Adrenal gland (tissue), 12 donors: ENCODE measurements around the gene RNF220. TPM values are rescaled to one million over a fixed set of nuclear protein-coding genes. Genes with fewer than 3 reads are reported as not detected.

ENCODE experiments used
- DNase-seq, 7 donors: peaks; one replicate each; pipeline ENCODE4 v3.0.0-alpha.2; 2019 to 2020
- H3K27ac ChIP-seq, 5 donors: fragments of 200-600 bp; sonication (generic) in 4 of 5; 1 replicate in 3 of 5; 2 replicates in 2 of 5; pipeline versions ENCODE4 v1.5.1 to v1.8.0; 2016 to 2020; ENCODE audit warnings: mild to moderate bottlenecking in 1 of 5
- H3K27me3 ChIP-seq: fragments of 200-600 bp; 2 replicates; pipeline ENCODE4 v1.8.0; 2021
- H3K36me3 ChIP-seq, 2 donors: fragments of 200-600 bp; replicated peaks in 1 of 2; 1 replicate in 1 of 2; 2 replicates in 1 of 2; pipeline versions ENCODE4 v1.5.1 to v1.8.0; 2018 to 2022
- H3K4me1 ChIP-seq, 2 donors: fragments of 200-600 bp; replicated peaks in 1 of 2; 1 replicate in 1 of 2; 2 replicates in 1 of 2; pipeline versions ENCODE4 v1.5.1 to v1.8.0; 2018 to 2021
- H3K4me3 ChIP-seq, 4 donors: fragments of 200-600 bp; sonication (generic) in 3 of 4; one replicate each; pipeline ENCODE4 v1.5.1; 2016 to 2018
- H3K9me3 ChIP-seq, 3 donors: fragments of 200-600 bp; sonication (generic) in 1 of 3; replicated peaks in 1 of 3; 1 replicate in 2 of 3; 2 replicates in 1 of 3; pipeline versions ENCODE4 v1.5.1 to v1.8.0; 2016 to 2021
- CTCF ChIP-seq, 6 experiments: fragments of 450-650 bp in 4 of 6; fragments of 200-600 bp in 2 of 6; sonication (generic) in 1 of 6; IDR thresholded peaks; 1 replicate in 5 of 6; 2 replicates in 1 of 6; pipeline versions ENCODE4 v1.5.1 to v1.8.0; 2016 to 2021; ENCODE audit warnings: antibody characterized with exemption in 6 of 6, mild to moderate bottlenecking in 2 of 6, moderate library complexity in 1 of 6
- POLR2A ChIP-seq, 2 donors: fragments of 450-650 bp; IDR thresholded peaks; one replicate each; pipeline ENCODE4 v1.6.1; 2017; ENCODE audit warnings: antibody characterized with exemption in 2 of 2, mild to moderate bottlenecking in 2 of 2, moderate library complexity in 1 of 2
- WGBS, 4 donors: extraction: QIAGEN DNeasy Blood & Tissue Kit in 2 of 4; methylation state at CpG; one replicate each; pipeline versions ENCODE4 v1.1.5 to v1.1.7; 2013 to 2017; 5-methylcytosine and 5-hydroxymethylcytosine counted together
- intact Hi-C, 2 donors: fragments of 100-400 bp; cut with DNase I; formaldehyde crosslinking; loops; one replicate each; pipeline versions ENCODE4 v1.14.1 to v1.15.0; 2022 to 2023
- polyA plus RNA-seq, 3 donors: library from polyadenylated mRNA; stranded (reverse); fragments of 200-250 nt in 2 of 3; fragments of 350-450 nt in 1 of 3; fragmentation: Illumina TruSeq in 1 of 3; extraction: RNeasy Lipid Tissue Mini Kit (QIAGEN cat#74804) in 1 of 3; gene quantifications; one replicate each; pipeline ENCODE4 v1.2.3, GENCODE V29; 2013 to 2014
- total RNA-seq, 9 donors: library from RNA; depleted of rRNA in 4 of 9; stranded (reverse); fragments of >200 nt in 4 of 9; fragments of 120-200 nt in 1 of 9; fragmentation: NEBNext Ultra II Directional in 1 of 9; extraction: Animal tissue kit (Norgen Biotek cat#: 25700) in 1 of 9; gene quantifications; one replicate each; pipeline versions ENCODE4 v1.1.0 to v1.2.4, GENCODE V29; 2013 to 2023
- donor health status: healthy with polysubstance abuse.
- donor health status: Bipolar disorder and iron deficiency.
- donor health status: DM: yes; HTN: yes; CAD: no.
- donor health status: DM: no; HTN: no; CAD: no.
- donor health status: DM: no; HTN: no; CAD: no.
- donor health status: DM: yes; HTN: yes; CAD: no.

Gene RNF220
- total and polyA plus RNA-seq, 12 donors = 36.3 to 150 (median 66.5) TPM

- WGBS, 4 donors = 91 to 100% (median 93%) methylated on average over 1 to 6 of the region's 6 CpGs
- Histone ChIP-seq H3K4me3 (no peak overlapping the region), H3K27me3 (no peaks in the 10 kb centered on the region), H3K36me3 (no peaks in the 10 kb centered on the region), H3K4me1 (peaks cover 8 to 9% of the 10 kb centered on the region in 2 donors), H3K9me3 (no peaks in the 10 kb centered on the region), H3K27ac (no peak overlapping the region)
- TF ChIP-seq POLR2A (IDR thresholded peaks at IDR 0.05) (no peak), CTCF (IDR thresholded peaks at IDR 0.05) (no peak)
- intact Hi-C loops = loop anchor here in 1 of 2 donors (5.0 kb wide), 1 partner anchor 38 kb away; no protein-coding TSS in a partner anchor
- DNase-seq = no peak
Measured at GRCh38 chr1:44613941-44614340, 208.9 kb downstream of the RNF220 start.

GRCh38 chr1:44616284-44616990 lies 211.4 kb downstream of the RNF220 start:
- DNase-seq = no peak
- no peak overlapping the region for H3K27ac ChIP-seq
- WGBS, 4 donors = 67 to 83% (median 81%) methylated on average over 3 to 4 of the region's 4 CpGs
- H3K9me3 ChIP-seq = no peaks in the 10 kb centered on the region
- H3K36me3 ChIP-seq = no peaks in the 10 kb centered on the region
- H3K27me3 ChIP-seq = no peaks in the 10 kb centered on the region
- intact Hi-C loops = no loop called here
- no peak for TF ChIP-seq POLR2A (IDR thresholded peaks at IDR 0.05)
- no peak overlapping the region for H3K4me3 ChIP-seq
- H3K4me1 ChIP-seq = peaks cover 8 to 9% of the 10 kb centered on the region in 2 donors

DNA sequence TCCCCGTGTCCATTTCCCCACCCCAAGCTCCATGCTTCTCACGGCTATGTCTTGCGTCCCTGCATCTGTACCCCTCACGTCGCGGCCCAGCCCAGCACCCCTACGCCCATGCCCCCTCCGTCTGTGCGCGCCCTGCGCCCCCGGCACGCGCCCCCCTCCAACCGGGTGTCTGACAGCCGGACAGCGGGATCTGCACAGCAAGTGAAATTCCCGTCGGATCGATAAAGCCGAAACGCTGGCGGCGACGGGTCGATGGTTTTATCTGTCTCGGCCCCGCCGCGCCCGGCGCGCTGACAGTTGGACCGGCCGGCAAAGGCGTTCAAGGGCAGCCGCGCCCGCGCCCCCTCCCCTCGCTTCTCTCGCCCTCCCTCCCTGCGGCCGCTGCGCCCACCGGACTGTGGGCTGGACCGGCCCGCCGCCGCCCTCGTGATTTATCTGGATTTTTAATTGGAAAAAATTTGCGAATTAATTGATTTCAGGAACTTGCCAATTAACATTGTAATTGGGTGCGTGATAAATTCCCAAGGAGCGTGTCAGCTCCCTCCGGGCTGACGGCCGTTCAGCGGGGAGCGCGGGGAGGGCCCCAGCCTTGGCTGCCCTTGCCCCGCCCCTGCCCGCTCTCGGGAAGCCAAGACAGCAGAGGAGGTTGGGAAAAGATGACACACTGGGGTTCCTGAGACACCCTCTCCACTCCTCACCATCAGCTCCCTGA lies 212.1 kb downstream of the RNF220 start:
- peak in 5 of 7 donors; percentile 46 to 77 (median 65) for DNase-seq
- Histone ChIP-seq H3K9me3 (no peaks in the 10 kb centered on the region), H3K27ac (no peak overlapping the region), H3K4me1 (peaks cover 8 to 9% of the 10 kb centered on the region in 2 donors), H3K36me3 (no peaks in the 10 kb centered on the region), H3K27me3 (no peaks in the 10 kb centered on the region), H3K4me3 (peak overlapping the region in 2 of 4 donors; percentile 11 to 62)
- TF ChIP-seq POLR2A (IDR thresholded peaks at IDR 0.05) (no peak), CTCF (IDR thresholded peaks at IDR 0.05) (no peak)
- 16 to 27% (median 21%) methylated on average over 28 to 63 of the region's 63 CpGs for WGBS, 4 donors
- intact Hi-C loops = no loop called here

DNA sequence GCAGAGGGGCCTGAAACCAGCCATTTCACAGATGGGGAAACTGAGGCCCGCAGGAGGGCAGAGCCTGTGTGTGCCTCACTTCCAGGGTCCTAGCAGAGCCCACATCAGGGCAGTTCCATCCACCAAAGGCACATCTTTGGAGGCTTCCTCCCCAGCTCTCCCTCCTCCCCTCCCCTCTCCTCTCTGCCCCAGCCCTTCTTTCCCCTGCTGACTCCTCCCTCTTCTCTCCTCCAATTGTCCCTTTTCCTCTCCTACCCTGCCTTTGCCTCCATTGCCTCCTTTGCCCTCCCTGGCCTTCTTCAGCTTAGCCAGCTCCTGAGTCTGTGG lies 212.6 kb downstream of the RNF220 start:
- no peak for DNase-seq
- WGBS, 4 donors = 43 to 78% (median 61%) methylated on average over 1 of the region's 1 CpG
- TF ChIP-seq CTCF (IDR thresholded peaks at IDR 0.05) (no peak), POLR2A (IDR thresholded peaks at IDR 0.05) (no peak)
- Histone ChIP-seq H3K9me3 (no peaks in the 10 kb centered on the region), H3K27ac (no peak overlapping the region), H3K4me1 (peaks cover 8 to 9% of the 10 kb centered on the region in 2 donors), H3K4me3 (peak overlapping the region in 1 of 4 donors; percentile 62), H3K27me3 (no peaks in the 10 kb centered on the region), H3K36me3 (no peaks in the 10 kb centered on the region)
- intact Hi-C loops = no loop called here
